Right lobe of liver (tissue), 4 donors: Measurements from ENCODE around the gene PLCD1.

Experiments
- POLR2A ChIP-seq: fragments of 450-650 bp; IDR thresholded peaks from one replicate; pipeline ENCODE4 v1.6.1; 2017; ENCODE audit warnings: antibody characterized with exemption, mild to moderate bottlenecking
- TF ChIP-seq, protein P1 (sequence below), 4 donors: fragments of 200-600 bp in 3 of 4; fragments of 450-650 bp in 1 of 4; IDR thresholded peaks; one replicate each; pipeline versions ENCODE4 v1.5.1 to v1.8.0; 2016 to 2022; ENCODE audit warnings: antibody characterized with exemption in 4 of 4, mild to moderate bottlenecking in 2 of 4
- donor health status: DM: no; HTN: no; CAD: no.
- donor health status: DM: no; HTN: no; CAD: no.
- donor health status: DM: no; HTN: yes; CAD: no.

DNA sequence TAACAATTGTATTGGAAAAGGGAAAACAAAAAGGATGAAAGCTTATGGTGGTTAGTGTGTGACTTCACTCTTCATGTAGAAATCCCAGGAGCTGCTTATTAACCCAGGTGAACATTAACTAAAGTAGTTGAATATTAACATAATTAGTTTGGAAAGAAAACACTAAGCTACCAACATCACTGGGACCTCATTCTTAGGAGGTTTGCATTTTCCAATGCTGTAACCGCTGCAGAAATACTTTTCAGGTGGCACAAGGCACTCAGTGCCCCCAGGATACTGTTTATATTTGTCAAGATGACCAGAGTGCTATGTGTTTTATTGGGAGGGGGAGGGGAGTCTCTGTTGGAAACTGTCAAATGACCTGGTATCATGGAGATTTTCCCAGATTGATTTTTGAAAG lies 64.7 kb downstream of the PLCD1 start:
- TF ChIP-seq, protein P1, sequence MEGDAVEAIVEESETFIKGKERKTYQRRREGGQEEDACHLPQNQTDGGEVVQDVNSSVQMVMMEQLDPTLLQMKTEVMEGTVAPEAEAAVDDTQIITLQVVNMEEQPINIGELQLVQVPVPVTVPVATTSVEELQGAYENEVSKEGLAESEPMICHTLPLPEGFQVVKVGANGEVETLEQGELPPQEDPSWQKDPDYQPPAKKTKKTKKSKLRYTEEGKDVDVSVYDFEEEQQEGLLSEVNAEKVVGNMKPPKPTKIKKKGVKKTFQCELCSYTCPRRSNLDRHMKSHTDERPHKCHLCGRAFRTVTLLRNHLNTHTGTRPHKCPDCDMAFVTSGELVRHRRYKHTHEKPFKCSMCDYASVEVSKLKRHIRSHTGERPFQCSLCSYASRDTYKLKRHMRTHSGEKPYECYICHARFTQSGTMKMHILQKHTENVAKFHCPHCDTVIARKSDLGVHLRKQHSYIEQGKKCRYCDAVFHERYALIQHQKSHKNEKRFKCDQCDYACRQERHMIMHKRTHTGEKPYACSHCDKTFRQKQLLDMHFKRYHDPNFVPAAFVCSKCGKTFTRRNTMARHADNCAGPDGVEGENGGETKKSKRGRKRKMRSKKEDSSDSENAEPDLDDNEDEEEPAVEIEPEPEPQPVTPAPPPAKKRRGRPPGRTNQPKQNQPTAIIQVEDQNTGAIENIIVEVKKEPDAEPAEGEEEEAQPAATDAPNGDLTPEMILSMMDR (IDR thresholded peaks at IDR 0.05): no peak
- peak; percentile 43 for TF ChIP-seq POLR2A
